GM18502 (cell line): ENCODE data around the gene KLF12.

Experiments used
- ATAC-seq: cut with Tn5 transposase; IDR thresholded peaks from one replicate; pipeline ENCODE4 v1.9.1; 2021; ENCODE audit warnings: mild to moderate bottlenecking; ENCODE audit not compliant: unreplicated experiment, poor library complexity

Gene KLF12

GRCh38 chr13:74134221-74134776, at the start of gene KLF12:
Gene KLF12, minus strand, starts transcription at chr13:74134404.
- peak; percentile 69 for ATAC-seq

GRCh38 chr13:74182491-74182890, 48.3 kb upstream of the KLF12 start:
- ATAC-seq: no peak

- no peak for ATAC-seq
Observed at GRCh38 chr13:74174810-74175209, 40.6 kb upstream of the KLF12 start.

- no peak for ATAC-seq
Observed at GRCh38 chr13:74173822-74174221, 39.6 kb upstream of the KLF12 start.

- no peak for ATAC-seq
Observed at GRCh38 chr13:74171641-74172040, 37.4 kb upstream of the KLF12 start.

- ATAC-seq: no peak
Observed at GRCh38 chr13:74169676-74170075, 35.5 kb upstream of the KLF12 start.

- ATAC-seq: no peak
Observed at GRCh38 chr13:74168263-74168675, 34.1 kb upstream of the KLF12 start.

GRCh38 chr13:74166261-74167004, 32.2 kb upstream of the KLF12 start:
- ATAC-seq: no peak

GRCh38 chr13:74162782-74163181, 28.6 kb upstream of the KLF12 start:
- ATAC-seq: no peak

- no peak for ATAC-seq
Observed at GRCh38 chr13:74162135-74162534, 27.9 kb upstream of the KLF12 start.

GRCh38 chr13:74158571-74159352, 24.6 kb upstream of the KLF12 start:
- ATAC-seq: no peak

GRCh38 chr13:74158028-74158427, 23.8 kb upstream of the KLF12 start:
- ATAC-seq: no peak

GRCh38 chr13:74154981-74155380, 20.8 kb upstream of the KLF12 start:
- no peak for ATAC-seq

- peak; percentile 53 for ATAC-seq
Observed at GRCh38 chr13:74153316-74153715, 19.1 kb upstream of the KLF12 start.

GRCh38 chr13:74151859-74152258, 17.7 kb upstream of the KLF12 start:
- no peak for ATAC-seq

GRCh38 chr13:74148352-74148751, 14.1 kb upstream of the KLF12 start:
- ATAC-seq: no peak

GRCh38 chr13:74145249-74145975, 11.2 kb upstream of the KLF12 start:
- no peak for ATAC-seq

- no peak for ATAC-seq
Observed at GRCh38 chr13:74144269-74144668, 10.1 kb upstream of the KLF12 start.

- no peak for ATAC-seq
Observed at GRCh38 chr13:74142257-74142656, 8.1 kb upstream of the KLF12 start.

- no peak for ATAC-seq
Observed at GRCh38 chr13:74138241-74138640, 4.0 kb upstream of the KLF12 start.
